ENCODE data around the gene STYXL1.
"Not testable (repeated sequence)": the region's sequence is repeated elsewhere in the genome, so short reads cannot be mapped to it uniquely, and the experiment has no call there.

STYXL1 gene

DNA sequence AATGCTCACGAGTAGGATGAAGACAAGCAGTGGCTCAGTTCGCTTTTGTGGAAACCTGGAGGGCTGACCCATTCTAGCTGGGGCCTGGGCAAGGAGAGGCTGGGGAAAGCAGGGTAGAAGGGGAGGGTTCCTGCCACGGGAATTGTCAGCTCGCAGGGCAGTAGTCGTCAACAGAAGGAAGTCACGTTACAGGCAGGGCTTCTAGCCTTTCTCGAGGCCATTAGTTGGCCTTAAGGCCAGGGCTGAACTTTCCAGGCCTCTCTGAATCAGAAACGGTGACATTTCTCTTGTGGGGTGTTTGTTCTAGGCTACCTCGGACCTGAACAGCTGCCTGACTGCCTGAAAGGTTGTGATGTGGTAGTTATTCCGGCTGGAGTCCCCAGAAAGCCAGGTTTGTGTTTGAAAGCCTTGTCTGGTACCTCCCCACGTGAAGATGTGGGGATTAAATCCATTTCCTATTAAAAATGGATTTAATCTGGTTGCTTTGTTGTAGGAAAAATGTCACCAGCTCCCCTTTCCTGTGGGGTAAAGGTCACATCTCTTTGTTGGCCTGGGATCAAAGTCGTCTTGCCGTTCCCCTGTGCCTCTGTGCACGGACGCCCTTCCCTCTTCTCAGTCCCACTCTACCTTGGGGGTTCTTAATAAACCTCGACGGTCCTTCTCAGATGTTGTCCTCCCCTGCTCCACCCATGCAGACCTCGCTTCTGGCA lies 9.5 kb upstream of the STYXL1 start:
- Mint-ChIP-seq H3K4me1 (ENCODE audit: low read depth) (peaks cover 5% of the 10 kb centered on the region), H3K27ac (no peak overlapping the region), H3K36me3 (ENCODE audit: low read depth) (peaks cover 52% of the 10 kb centered on the region), H3K4me3 (no peak overlapping the region), H3K9me3 (no peaks in the 10 kb centered on the region), H3K27me3 (no peaks in the 10 kb centered on the region)

DNA sequence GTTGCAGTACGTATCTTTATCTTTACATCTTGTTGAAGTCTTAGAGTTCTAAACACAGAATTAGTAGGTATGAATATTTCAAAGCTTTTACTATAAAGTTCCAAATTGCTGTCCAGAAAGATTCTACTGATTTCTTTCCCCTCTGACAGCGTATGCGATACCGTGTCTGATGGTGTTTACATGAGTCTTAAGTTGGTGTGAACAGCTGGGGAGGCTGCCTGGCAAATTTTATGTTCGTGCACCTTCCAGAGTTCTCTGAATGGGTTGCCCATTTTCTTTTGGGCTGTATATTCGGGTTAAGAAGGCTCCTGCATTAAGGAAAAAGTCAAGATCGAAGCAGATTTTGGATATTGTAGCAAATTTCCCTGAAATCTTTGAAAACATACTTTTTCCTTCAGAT lies 8.4 kb upstream of the STYXL1 start:
- Mint-ChIP-seq H3K4me3 (no peak overlapping the region), H3K27me3 (no peaks in the 10 kb centered on the region), H3K4me1 (ENCODE audit: low read depth) (peaks cover 12% of the 10 kb centered on the region), H3K36me3 (ENCODE audit: low read depth) (peaks cover 53% of the 10 kb centered on the region), H3K27ac (no peak overlapping the region), H3K9me3 (no peaks in the 10 kb centered on the region)

DNA sequence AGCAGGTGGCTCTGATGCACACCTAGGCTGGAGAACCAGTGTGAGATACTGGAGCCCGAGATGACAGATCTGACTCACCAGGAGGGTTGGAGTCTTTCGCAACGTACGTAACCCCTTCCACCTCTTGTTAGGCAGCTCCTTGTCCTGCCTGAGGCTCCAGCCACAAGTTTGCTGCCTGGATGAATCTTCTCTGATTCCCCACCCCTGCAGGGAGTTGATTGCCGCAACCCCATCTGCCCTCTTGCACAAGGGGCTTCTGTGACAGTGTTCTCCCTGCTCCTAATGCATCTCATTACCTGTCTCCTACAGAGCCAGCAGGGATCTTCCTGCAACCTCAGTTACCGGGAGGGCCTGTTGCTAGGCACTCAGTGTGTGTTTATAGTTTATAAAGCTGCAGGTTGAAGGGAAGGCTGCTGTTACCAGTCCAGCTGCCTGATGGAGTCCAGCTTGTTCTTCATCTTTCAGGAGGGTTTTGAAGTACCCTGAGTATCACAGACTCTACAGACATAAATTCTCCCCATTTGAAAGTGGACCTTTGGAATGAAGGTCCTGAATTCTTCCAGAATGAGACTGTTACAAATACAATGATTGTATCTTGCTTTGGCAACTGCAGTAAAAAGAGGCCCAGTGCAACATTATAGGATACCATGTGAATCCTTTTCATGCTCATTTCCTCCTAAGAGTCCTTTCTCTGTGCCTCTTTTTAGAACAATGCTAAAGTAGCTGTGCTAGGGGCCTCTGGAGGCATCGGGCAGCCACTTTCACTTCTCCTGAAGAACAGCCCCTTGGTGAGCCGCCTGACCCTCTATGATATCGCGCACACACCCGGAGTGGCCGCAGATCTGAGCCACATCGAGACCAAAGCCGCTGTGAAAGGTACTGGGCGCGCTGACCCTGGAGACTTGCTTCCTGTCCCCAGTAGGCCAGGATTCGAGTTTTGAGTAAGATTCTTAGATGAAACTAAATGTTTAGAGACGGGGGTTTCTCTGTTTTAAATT lies 6.6 kb upstream of the STYXL1 start:
- H3K27me3 Mint-ChIP-seq, result no peaks in the 10 kb centered on the region
- H3K4me3 Mint-ChIP-seq, result no peak overlapping the region
- H3K27ac Mint-ChIP-seq, result no peak overlapping the region
- peaks cover 28% of the 10 kb centered on the region for H3K4me1 Mint-ChIP-seq (ENCODE audit: low read depth)
- H3K9me3 Mint-ChIP-seq, result no peaks in the 10 kb centered on the region
- H3K36me3 Mint-ChIP-seq (ENCODE audit: low read depth), result peaks cover 54% of the 10 kb centered on the region

DNA sequence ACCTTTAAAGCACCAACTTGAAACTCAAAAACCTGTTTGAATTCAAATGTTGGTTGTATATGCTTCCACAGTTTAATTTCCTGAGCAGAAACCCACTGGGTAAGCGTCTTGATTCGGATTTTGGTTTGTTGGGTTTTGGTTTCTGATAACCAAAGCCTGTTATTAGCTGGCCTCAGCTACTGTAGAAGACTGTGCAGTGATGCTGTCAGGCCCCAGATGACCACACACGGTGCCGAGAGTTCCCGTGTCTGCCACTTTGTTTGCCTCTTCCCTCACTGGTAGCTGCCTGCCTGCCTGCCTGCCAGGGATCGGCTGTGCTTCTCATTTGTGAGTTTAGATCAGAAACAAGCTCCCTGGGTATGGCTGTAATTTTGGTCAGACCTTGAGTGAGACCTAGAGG lies 5.7 kb upstream of the STYXL1 start:
- Mint-ChIP-seq H3K4me3 (no peak overlapping the region), H3K4me1 (ENCODE audit: low read depth) (peaks cover 35% of the 10 kb centered on the region), H3K36me3 (ENCODE audit: low read depth) (peaks cover 56% of the 10 kb centered on the region), H3K9me3 (no peaks in the 10 kb centered on the region), H3K27me3 (no peaks in the 10 kb centered on the region), H3K27ac (no peak overlapping the region)

DNA sequence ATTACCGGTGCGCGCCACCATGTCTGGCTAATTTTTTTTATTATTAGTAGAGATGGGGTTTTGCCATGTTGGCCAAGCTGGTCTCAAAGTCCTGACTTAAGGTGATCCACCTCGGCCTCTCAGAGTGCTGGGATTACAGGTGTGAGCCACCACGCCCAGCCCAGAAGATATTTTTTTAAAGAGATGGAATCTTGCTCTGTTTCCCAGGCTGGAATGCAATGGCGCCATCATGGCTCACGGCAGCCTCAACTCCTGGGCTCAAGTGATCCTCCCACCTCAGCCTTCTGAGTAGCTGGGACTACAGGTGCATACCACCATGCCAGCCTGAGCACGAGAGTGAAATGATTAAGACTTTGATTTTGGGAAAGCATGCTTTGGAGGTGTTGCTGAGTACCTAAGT lies 4.9 kb upstream of the STYXL1 start:
- not testable (repeated sequence) for H3K4me3 Mint-ChIP-seq, H3K27ac Mint-ChIP-seq, H3K27me3 Mint-ChIP-seq, H3K9me3 Mint-ChIP-seq
- Mint-ChIP-seq H3K4me1 (ENCODE audit: low read depth) (peaks cover 39% of the 10 kb centered on the region), H3K36me3 (ENCODE audit: low read depth) (peaks cover 52% of the 10 kb centered on the region)

DNA sequence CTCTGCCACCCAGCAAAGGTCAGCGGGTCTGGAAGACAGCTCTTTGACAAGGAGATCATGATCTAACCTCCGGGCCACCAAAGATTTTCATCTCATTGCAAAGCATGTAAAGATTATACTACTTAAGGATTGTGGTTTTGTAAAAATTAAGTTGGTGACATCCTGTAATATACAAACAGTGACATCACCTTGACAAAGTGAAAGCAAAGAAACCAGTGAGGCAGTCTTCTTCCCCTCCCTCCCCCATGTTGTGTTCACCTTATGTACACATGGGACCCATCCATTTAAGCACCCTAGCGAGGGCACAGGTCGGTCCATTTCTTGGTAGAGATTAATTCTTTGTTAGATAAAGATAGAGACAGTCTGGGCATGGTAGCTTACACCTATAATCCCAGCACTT lies 4.0 kb upstream of the STYXL1 start:
- no peaks in the 10 kb centered on the region for H3K9me3 Mint-ChIP-seq
- H3K4me1 Mint-ChIP-seq (ENCODE audit: low read depth), result peaks cover 41% of the 10 kb centered on the region
- peak overlapping the region; percentile 23 for H3K27ac Mint-ChIP-seq
- H3K27me3 Mint-ChIP-seq, result no peaks in the 10 kb centered on the region
- peaks cover 50% of the 10 kb centered on the region for H3K36me3 Mint-ChIP-seq (ENCODE audit: low read depth)
- no peak overlapping the region for H3K4me3 Mint-ChIP-seq

DNA sequence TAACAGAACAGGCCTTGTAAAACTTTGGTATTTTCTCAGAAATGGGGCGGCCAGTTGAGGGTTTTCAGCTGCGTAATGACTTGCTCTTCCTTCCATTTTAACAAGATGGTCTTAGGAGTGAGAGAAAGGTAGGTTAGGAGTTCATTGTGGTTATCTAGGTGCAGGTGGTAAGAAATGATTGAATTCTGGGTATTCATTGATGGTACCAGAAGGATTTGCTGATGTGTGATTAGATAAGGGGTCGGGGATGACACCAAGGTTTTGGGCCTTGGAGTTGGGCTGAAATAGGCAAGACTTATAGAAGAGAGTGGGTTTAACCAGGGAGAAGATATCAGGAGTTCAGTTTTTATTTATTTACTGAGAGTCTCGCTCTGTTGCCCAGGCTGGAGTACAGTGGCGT lies 2.7 kb upstream of the STYXL1 start:
- Mint-ChIP-seq H3K9me3 (no peaks in the 10 kb centered on the region), H3K4me1 (ENCODE audit: low read depth) (peaks cover 47% of the 10 kb centered on the region), H3K27ac (peak overlapping the region; percentile 20), H3K27me3 (no peaks in the 10 kb centered on the region), H3K4me3 (peak overlapping the region; percentile 40), H3K36me3 (ENCODE audit: low read depth) (peaks cover 50% of the 10 kb centered on the region)

DNA sequence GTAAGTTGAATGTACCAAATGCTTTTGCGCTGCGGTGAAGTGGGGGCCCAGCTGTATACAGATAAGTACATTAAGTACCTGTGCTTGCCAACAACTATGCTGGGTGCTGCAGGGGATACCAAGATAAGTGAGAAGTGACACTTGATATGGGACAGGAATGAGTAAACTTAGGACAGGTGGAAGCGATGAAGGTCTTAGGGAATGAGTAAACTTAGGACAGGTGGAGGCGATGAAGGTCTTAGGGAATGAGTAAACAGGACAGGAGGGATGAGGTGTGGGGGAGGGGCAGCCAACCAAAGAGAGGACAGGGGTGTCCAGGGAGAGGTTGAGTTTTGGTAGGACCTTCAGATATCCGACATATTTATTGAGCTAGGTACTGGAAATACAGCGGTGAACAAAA lies 1.5 kb upstream of the STYXL1 start:
- Mint-ChIP-seq H3K27me3 (no peaks in the 10 kb centered on the region), H3K36me3 (ENCODE audit: low read depth) (peaks cover 59% of the 10 kb centered on the region), H3K27ac (peak overlapping the region; percentile 77), H3K9me3 (no peaks in the 10 kb centered on the region), H3K4me3 (peak overlapping the region; percentile 98), H3K4me1 (ENCODE audit: low read depth) (peaks cover 58% of the 10 kb centered on the region)

DNA sequence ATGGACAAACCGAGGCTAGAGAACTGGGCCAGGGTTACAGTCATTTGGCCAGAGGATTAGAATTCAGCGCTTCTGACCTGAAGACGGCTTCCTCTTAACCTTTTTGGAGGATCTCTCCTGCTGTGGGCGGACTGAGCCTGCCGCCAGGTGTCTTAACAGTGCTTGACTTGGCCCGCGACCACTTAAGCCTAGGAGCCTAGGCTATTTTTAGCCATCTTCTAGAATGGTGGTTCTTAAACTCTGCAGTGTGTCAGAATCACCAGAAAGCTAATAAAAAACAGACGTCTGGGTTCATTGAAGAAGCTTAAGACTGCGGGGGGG lies 828 bp upstream of the STYXL1 start:
- H3K27me3 Mint-ChIP-seq, result no peaks in the 10 kb centered on the region
- peaks cover 58% of the 10 kb centered on the region for H3K36me3 Mint-ChIP-seq (ENCODE audit: low read depth)
- H3K4me3 Mint-ChIP-seq, result peak overlapping the region; percentile 98
- no peaks in the 10 kb centered on the region for H3K9me3 Mint-ChIP-seq
- peak overlapping the region; percentile 98 for H3K27ac Mint-ChIP-seq
- H3K4me1 Mint-ChIP-seq (ENCODE audit: low read depth), result peaks cover 58% of the 10 kb centered on the region

DNA sequence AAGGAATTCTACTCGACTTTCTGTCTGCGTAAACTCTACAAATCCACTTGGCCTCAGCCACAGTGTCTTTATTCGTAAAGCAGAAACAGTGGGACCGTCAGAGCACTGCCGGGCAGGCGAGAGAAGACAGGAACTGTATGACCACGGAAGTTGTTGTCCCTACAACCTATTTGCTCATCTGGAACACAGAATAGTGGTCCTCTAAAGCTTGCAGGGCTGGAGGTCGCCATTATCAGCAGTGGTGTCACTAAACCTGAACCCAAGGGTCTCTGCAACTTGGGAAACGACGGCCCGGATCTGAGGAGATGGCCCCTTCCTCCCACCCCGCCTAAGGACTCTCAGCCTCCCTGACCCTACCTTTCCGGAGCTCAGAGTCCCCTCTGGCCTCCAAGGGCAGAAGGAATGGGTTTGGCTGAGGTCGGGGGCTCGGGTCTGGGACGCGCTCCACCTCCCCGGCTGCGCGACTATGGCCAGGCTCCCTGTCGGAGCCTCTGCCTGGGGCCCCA lies 442 bp downstream of the STYXL1 start:
- Mint-ChIP-seq H3K4me1 (ENCODE audit: low read depth) (peaks cover 53% of the 10 kb centered on the region), H3K9me3 (no peaks in the 10 kb centered on the region), H3K4me3 (peak overlapping the region; percentile 98), H3K36me3 (ENCODE audit: low read depth) (peaks cover 48% of the 10 kb centered on the region), H3K27ac (peak overlapping the region; percentile 98), H3K27me3 (no peaks in the 10 kb centered on the region)

DNA sequence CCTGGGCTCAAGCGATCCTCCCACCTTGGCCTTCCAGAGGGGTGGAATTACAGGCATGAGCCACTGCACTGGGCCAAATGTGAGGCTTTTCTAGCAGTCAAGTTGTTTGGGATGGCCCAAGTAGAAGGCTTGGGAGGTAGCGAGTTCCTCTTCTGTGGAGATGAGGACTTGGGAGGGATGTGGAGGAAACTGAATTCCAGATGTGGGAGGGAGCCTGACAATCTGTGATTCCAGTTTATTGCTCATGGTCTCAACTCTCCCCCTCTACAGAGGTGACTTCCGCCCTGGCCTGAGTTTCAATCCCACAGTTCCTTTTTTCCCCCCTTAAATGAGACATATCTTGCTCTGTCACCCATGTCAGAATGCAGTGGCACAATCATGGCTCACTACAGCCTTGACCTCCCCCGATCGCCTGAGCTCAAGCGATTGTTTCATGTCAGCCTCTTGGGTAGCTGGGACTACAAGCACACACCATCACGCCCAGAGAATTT lies 3.4 kb downstream of the STYXL1 start:
- no peak overlapping the region for H3K4me3 Mint-ChIP-seq
- H3K4me1 Mint-ChIP-seq (ENCODE audit: low read depth), result peaks cover 29% of the 10 kb centered on the region
- no peak overlapping the region for H3K27ac Mint-ChIP-seq
- H3K27me3 Mint-ChIP-seq, result no peaks in the 10 kb centered on the region
- no peaks in the 10 kb centered on the region for H3K9me3 Mint-ChIP-seq
- peaks cover 24% of the 10 kb centered on the region for H3K36me3 Mint-ChIP-seq (ENCODE audit: low read depth)

DNA sequence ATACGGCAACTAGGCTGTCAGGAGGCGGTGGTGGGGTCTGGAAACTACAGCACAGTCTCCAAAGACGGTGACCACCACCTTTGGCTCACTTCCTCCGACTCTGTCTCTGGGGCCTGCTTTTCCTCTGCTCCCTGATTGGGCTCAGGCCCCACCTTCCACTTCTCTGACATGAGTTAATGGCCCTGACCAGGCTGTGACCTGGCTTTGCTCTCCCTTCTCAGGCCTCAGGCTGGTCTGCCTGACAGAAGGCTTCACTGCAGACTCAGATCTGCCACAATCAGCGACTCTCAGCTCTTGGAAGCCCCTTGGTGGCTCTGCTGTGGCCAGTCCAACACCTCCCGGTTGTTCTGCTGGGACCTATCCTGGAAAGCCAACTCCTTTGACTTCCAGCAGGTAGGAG lies 7.7 kb downstream of the STYXL1 start:
- Mint-ChIP-seq H3K27ac (no peak overlapping the region), H3K36me3 (ENCODE audit: low read depth) (peaks cover 7% of the 10 kb centered on the region), H3K4me1 (ENCODE audit: low read depth) (peaks cover 7% of the 10 kb centered on the region), H3K27me3 (no peaks in the 10 kb centered on the region), H3K9me3 (no peaks in the 10 kb centered on the region), H3K4me3 (no peak overlapping the region)

DNA sequence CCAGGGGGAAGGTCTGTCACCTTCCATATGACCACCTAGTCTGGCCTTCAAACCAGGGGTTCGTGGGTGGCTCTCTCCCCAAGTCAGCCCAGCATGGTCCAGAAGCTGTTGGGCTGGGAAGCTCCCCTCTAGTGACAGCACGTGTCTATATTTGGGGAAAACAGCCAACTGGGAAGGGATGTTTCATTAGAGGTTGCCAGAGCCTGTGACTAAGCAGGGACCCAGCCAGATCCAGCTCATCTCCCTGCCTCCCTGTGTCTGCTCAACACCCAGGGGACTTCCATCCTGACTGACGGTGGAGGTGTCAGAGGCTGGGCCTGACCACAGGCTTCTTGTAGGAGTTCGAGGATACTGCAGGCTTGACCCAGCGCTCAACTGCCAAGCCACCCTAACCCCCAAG lies 10.5 kb downstream of the STYXL1 start:
- no peaks in the 10 kb centered on the region for H3K36me3 Mint-ChIP-seq (ENCODE audit: low read depth)
- H3K4me3 Mint-ChIP-seq, result no peak overlapping the region
- no peaks in the 10 kb centered on the region for H3K4me1 Mint-ChIP-seq (ENCODE audit: low read depth)
- no peak overlapping the region for H3K27ac Mint-ChIP-seq
- H3K27me3 Mint-ChIP-seq, result no peaks in the 10 kb centered on the region
- H3K9me3 Mint-ChIP-seq, result no peaks in the 10 kb centered on the region

DNA sequence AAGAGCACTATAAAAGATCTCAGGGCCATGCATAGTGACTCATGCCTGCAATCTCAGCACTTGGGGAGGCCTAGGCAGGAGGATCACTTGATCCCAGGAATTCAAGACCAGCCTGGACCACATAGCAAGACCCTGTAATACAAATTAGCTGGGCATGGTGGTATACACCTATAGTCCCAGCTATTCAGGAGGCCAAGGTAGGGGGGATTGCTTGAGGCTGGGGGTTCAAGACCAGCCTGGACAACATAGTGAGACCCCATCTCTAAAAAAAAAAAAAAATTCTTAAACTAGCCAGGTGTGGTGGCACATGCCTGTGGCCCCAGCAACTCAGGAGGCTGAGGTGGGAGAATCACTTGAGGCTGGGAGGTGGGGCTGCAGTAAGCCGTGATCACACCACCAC lies 15.8 kb downstream of the STYXL1 start:
- Mint-ChIP-seq H3K27ac (no peak overlapping the region), H3K9me3 (no peaks in the 10 kb centered on the region), H3K27me3 (no peaks in the 10 kb centered on the region), H3K4me1 (ENCODE audit: low read depth) (no peaks in the 10 kb centered on the region), H3K4me3 (no peak overlapping the region), H3K36me3 (ENCODE audit: low read depth) (peaks cover 12% of the 10 kb centered on the region)

DNA sequence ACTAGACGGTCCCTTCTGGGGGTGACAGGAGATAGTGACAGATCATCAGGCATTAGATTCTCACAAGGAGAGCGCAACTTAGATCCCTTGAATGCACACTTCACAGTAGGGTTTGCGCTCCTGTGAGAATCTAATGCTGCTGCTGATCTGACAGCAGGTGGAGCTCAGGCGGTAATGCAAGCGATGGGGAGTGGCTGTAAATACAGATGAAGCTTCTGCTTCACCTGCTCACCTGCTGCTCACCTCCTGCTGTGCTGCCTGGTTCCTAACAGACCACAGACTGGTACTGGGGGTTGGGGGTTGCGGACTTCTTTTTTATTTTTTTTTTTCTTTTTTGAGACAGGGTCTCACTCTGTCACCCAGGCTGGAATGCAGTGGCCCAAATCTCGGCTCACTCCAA lies 18.1 kb downstream of the STYXL1 start:
- H3K9me3 Mint-ChIP-seq; H3K27ac Mint-ChIP-seq; H3K4me1 Mint-ChIP-seq (ENCODE audit: low read depth); H3K27me3 Mint-ChIP-seq; H3K4me3 Mint-ChIP-seq: not testable (repeated sequence)
- H3K36me3 Mint-ChIP-seq (ENCODE audit: low read depth), result peaks cover 12% of the 10 kb centered on the region
